GM10248 (cell line): Measurements from ENCODE around the gene MTHFD2.

Experiments used
- CTCF ChIA-PET: fragments of 300-600 bp; sonication (Branson Sonifier 250); formaldehyde crosslinking; extraction: SDS; loops from one replicate; lab custom pipeline; 2021; ENCODE audit warnings: antibody characterized with exemption; lab: Yijun Ruan, JAX
- POLR2A ChIA-PET: fragments of 350-650 bp; sonication (Branson Sonifier 250); formaldehyde crosslinking; extraction: SDS; loops from one replicate; lab custom pipeline; 2020; ENCODE audit warnings: antibody characterized with exemption; lab: Yijun Ruan, JAX
- DNase-seq: peaks from one replicate; pipeline ENCODE4 v3.0.0; 2012; ENCODE audit errors: extremely low spot score
- CTCF ChIP-seq: IDR thresholded peaks from 2 replicates; pipeline ENCODE4 v1.5.1; 2012; ENCODE audit warnings: mild to moderate bottlenecking, low read depth; ENCODE audit errors: extremely low read depth, missing control alignments, control extremely low read depth

Gene MTHFD2

GRCh38 chr2:74252036-74252435 is 53.6 kb downstream of the MTHFD2 start:
- DNase-seq, result no peak
- TF ChIP-seq CTCF, result no peak
- ChIA-PET POLR2A (no interaction called here), CTCF (interaction anchor here (0.8 to 1.4 kb wide), 3 partner anchors 12 to 139 kb away, joined by 3 read pairs; no protein-coding TSS in a partner anchor)

GRCh38 chr2:74252862-74253261 is 54.4 kb downstream of the MTHFD2 start:
- ChIA-PET POLR2A (no interaction called here), CTCF (interaction anchor here (2.2 kb wide), 1 partner anchor 82 kb away, joined by 9 read pairs; no protein-coding TSS in a partner anchor)
- no peak for DNase-seq
- no peak for TF ChIP-seq CTCF

- DNase-seq, result no peak
- POLR2A ChIA-PET, result no interaction called here
- TF ChIP-seq CTCF, result no peak
- CTCF ChIA-PET, result interaction anchor here (0.6 to 2.2 kb wide), 2 partner anchors 12 to 82 kb away, joined by 3 to 9 read pairs; no protein-coding TSS in a partner anchor
Measured at GRCh38 chr2:74253306-74253970, 55.0 kb downstream of the MTHFD2 start.

GRCh38 chr2:74253971-74254310 is 55.5 kb downstream of the MTHFD2 start:
- CTCF ChIA-PET, result interaction anchor here (0.6 to 2.2 kb wide), 2 partner anchors 11 to 81 kb away, joined by 3 to 9 read pairs; no protein-coding TSS in a partner anchor
- no peak for TF ChIP-seq CTCF
- no peak for DNase-seq
- POLR2A ChIA-PET, result no interaction called here

GRCh38 chr2:74255660-74256213 is 57.3 kb downstream of the MTHFD2 start:
- ChIA-PET POLR2A (no interaction called here), CTCF (interaction anchor here (1.6 kb wide), 1 partner anchor 79 kb away, joined by 6 read pairs; no protein-coding TSS in a partner anchor)
- no peak for TF ChIP-seq CTCF
- DNase-seq, result no peak

- POLR2A ChIA-PET, result no interaction called here
- no peak for TF ChIP-seq CTCF
- CTCF ChIA-PET, result interaction anchor here (1.4 to 2.8 kb wide), 3 partner anchors 9 to 142 kb away, joined by 3 to 14 read pairs (median 4); no protein-coding TSS in a partner anchor
- no peak for DNase-seq
Measured at GRCh38 chr2:74259191-74259590, 60.8 kb downstream of the MTHFD2 start.
